Esophagus squamous epithelium (tissue), 4 donors: ENCODE results near the gene PTPRN2.

Experiments used
- POLR2A ChIP-seq, 4 donors: fragments of 450-650 bp; IDR thresholded peaks; one replicate each; pipeline ENCODE4 v1.6.1; 2017; ENCODE audit warnings: antibody characterized with exemption in 4 of 4, mild to moderate bottlenecking in 4 of 4, moderate library complexity in 3 of 4
- TF ChIP-seq, protein P1 (sequence below), 6 experiments: fragments of 450-650 bp in 4 of 6; fragments of 200-600 bp in 2 of 6; sonication (generic) in 2 of 6; IDR thresholded peaks; one replicate each; pipeline ENCODE4 v1.5.1; 2016 to 2019; ENCODE audit warnings: antibody characterized with exemption in 6 of 6, mild to moderate bottlenecking in 4 of 6, moderate library complexity in 4 of 6

- TF ChIP-seq POLR2A (IDR thresholded peaks at IDR 0.05): no peak
- TF ChIP-seq, protein P1, sequence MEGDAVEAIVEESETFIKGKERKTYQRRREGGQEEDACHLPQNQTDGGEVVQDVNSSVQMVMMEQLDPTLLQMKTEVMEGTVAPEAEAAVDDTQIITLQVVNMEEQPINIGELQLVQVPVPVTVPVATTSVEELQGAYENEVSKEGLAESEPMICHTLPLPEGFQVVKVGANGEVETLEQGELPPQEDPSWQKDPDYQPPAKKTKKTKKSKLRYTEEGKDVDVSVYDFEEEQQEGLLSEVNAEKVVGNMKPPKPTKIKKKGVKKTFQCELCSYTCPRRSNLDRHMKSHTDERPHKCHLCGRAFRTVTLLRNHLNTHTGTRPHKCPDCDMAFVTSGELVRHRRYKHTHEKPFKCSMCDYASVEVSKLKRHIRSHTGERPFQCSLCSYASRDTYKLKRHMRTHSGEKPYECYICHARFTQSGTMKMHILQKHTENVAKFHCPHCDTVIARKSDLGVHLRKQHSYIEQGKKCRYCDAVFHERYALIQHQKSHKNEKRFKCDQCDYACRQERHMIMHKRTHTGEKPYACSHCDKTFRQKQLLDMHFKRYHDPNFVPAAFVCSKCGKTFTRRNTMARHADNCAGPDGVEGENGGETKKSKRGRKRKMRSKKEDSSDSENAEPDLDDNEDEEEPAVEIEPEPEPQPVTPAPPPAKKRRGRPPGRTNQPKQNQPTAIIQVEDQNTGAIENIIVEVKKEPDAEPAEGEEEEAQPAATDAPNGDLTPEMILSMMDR (IDR thresholded peaks at IDR 0.05): no peak
Measured at GRCh38 chr7:157944734-157945291, 642.8 kb downstream of the PTPRN2 start.
